IgD-negative memory B cell (primary cell): ENCODE data around the gene IFIT1. TPM values are rescaled to one million over a fixed set of nuclear protein-coding genes. Genes with fewer than 3 reads are reported as not detected.
"Not testable (repeated sequence)": the region's sequence is repeated elsewhere in the genome, so short reads cannot be mapped to it uniquely, and the experiment has no call there.

Experiments
- H3K27ac Mint-ChIP-seq, 3 donors: one replicate each; pipeline ENCODE4 v1.8.0; 2020 to 2022; ENCODE audit warnings: mild to moderate bottlenecking in 3 of 3, mixed read lengths in 3 of 3, moderate library complexity in 1 of 3
- H3K27me3 Mint-ChIP-seq: one replicate; pipeline ENCODE4 v1.8.0; 2021; ENCODE audit warnings: mixed read lengths
- H3K36me3 Mint-ChIP-seq: one replicate; pipeline ENCODE4 v1.8.0; 2020; ENCODE audit warnings: mild to moderate bottlenecking, mixed read lengths
- H3K4me1 Mint-ChIP-seq, 3 donors: one replicate each; pipeline ENCODE4 v1.8.0; 2020 to 2022; ENCODE audit warnings: mixed read lengths in 3 of 3, mild to moderate bottlenecking in 1 of 3
- H3K4me3 Mint-ChIP-seq, 4 donors: one replicate each; pipeline ENCODE4 v1.8.0; 2020 to 2022; ENCODE audit warnings: mild to moderate bottlenecking in 4 of 4, mixed read lengths in 4 of 4, moderate library complexity in 3 of 4
- H3K9me3 Mint-ChIP-seq, 3 donors: one replicate each; pipeline ENCODE4 v1.8.0; 2020 to 2021; ENCODE audit warnings: mixed read lengths in 3 of 3, mild to moderate bottlenecking in 1 of 3
- polyA plus RNA-seq: library from polyadenylated mRNA; unstranded; fragments of 300-500 nt; fragmentation: Illumina TruSeq; gene quantifications from one replicate; pipeline ENCODE4 v1.2.3, GENCODE V29; 2021

IFIT1 gene
- polyA plus RNA-seq, 1 donor from 2014 or later = 8.5 TPM

DNA sequence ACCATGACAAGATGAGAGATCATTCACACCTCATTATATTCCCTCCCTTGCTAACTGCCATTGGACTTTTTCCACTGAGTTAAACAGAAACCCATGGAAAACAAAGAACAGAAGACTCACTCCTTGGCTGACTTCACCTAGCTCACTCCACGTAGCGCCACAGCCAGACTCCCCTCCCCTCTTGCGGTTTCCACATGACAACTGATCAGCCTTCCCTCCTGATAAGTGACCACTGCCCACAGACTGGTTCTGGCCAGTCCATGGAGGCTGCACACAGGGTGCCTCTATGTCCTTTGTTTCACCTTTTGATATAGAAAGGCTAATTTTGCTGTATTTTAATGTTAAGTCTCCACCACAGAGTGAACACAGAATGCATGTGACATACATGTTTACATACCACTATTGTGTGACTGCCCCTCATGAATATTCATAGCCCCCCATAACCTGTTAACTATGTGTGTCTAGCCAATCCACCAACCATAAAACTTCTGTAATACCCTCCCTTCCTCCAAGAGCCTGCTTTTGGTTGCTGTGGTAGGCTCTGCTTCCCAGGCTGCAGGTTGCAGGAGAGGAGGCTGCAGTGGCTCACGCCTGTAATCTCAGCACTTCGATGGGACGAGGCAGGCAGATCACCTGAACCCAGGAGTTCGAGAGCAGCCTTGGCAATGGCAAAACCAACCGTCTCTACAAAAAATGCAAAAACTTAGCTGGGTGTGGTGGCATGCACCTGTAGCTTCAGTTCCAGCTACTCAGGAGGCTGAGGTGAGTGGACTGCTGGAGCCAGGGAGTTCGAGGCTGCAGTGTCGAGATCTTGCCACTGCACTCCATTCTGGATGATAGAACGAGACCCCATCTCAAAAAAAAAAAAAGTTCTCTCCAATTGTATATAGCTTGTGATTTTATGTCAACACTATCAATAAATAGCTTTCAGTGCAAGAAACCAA, 12.0 kb downstream of the IFIT1 start:
- H3K4me3 Mint-ChIP-seq = no peak overlapping the region
- peaks cover 10% of the 10 kb centered on the region for H3K36me3 Mint-ChIP-seq
- H3K27me3 Mint-ChIP-seq = no peaks in the 10 kb centered on the region
- H3K27ac Mint-ChIP-seq = no peak overlapping the region
- H3K4me1 Mint-ChIP-seq = peaks cover 0 to 3% (median 0%) of the 10 kb centered on the region in 3 donors
- H3K9me3 Mint-ChIP-seq = no peaks in the 10 kb centered on the region

- not testable (repeated sequence) for H3K9me3 Mint-ChIP-seq, H3K27me3 Mint-ChIP-seq, H3K4me1 Mint-ChIP-seq, H3K4me3 Mint-ChIP-seq
- Mint-ChIP-seq H3K36me3 (peaks cover 10% of the 10 kb centered on the region), H3K27ac (peak overlapping the region in 1 of 3 donors; percentile 33)
Measured at GRCh38 chr10:89406178-89406577, 13.8 kb downstream of the IFIT1 start.

DNA sequence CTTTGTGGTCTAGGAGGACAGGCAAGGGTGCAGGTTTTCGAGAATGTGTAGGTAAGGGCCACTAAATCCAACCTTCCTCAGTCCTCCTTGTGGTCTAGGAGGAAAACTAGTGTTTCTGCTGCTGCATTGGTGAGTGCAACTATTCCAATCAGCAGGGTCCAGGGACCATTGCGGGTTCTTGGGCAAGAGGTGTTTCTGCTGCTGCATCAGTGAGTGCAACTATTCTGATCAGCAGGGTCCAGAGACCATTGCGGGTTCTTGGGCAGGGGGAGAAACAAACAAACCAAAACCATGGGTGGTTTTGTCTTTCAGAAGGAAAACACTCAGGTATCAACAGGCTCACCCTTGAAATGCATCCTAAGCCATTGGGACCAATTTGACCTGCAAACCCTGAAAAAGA, 15.4 kb downstream of the IFIT1 start:
- H3K9me3 Mint-ChIP-seq, H3K4me1 Mint-ChIP-seq, H3K27me3 Mint-ChIP-seq, H3K27ac Mint-ChIP-seq, H3K4me3 Mint-ChIP-seq: not testable (repeated sequence)
- peaks cover 10% of the 10 kb centered on the region for H3K36me3 Mint-ChIP-seq

- not testable (repeated sequence) for H3K27me3 Mint-ChIP-seq, H3K4me1 Mint-ChIP-seq, H3K9me3 Mint-ChIP-seq, H3K4me3 Mint-ChIP-seq, H3K27ac Mint-ChIP-seq
- H3K36me3 Mint-ChIP-seq = peaks cover 10% of the 10 kb centered on the region
Measured at GRCh38 chr10:89409282-89409681, 16.9 kb downstream of the IFIT1 start.

DNA sequence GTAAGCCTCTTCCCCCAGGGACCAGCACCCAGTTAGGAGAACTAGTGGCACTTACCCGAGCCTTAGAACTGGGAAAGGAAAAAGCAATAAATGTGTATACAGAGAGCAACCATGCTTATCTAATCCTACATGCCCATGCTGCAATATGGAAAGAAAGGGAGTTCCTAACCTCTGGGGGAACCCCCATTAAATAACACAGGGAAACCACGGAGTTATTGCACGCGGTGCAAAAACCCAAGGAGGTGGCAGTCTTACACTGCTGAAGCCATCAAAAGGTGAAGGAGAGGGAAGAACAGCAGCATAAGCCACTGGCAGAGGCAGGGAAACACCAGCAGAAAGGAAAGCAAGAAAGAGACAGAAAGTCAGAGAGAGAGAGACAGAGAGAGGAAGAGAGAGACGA, 18.1 kb downstream of the IFIT1 start:
- H3K27ac Mint-ChIP-seq, H3K27me3 Mint-ChIP-seq, H3K36me3 Mint-ChIP-seq, H3K9me3 Mint-ChIP-seq: not testable (repeated sequence)
- peaks cover 9 to 10% (median 10%) of the 10 kb centered on the region in 3 donors for H3K4me1 Mint-ChIP-seq
- H3K4me3 Mint-ChIP-seq = peak overlapping the region in 2 of 4 donors; percentile 18 to 70

- not testable (repeated sequence) for H3K36me3 Mint-ChIP-seq, H3K27me3 Mint-ChIP-seq, H3K27ac Mint-ChIP-seq, H3K9me3 Mint-ChIP-seq
- Mint-ChIP-seq H3K4me3 (peak overlapping the region in 1 of 4 donors; percentile 70), H3K4me1 (peaks cover 13 to 14% (median 13%) of the 10 kb centered on the region in 3 donors)
Measured at GRCh38 chr10:89411135-89411534, 18.7 kb downstream of the IFIT1 start.

DNA sequence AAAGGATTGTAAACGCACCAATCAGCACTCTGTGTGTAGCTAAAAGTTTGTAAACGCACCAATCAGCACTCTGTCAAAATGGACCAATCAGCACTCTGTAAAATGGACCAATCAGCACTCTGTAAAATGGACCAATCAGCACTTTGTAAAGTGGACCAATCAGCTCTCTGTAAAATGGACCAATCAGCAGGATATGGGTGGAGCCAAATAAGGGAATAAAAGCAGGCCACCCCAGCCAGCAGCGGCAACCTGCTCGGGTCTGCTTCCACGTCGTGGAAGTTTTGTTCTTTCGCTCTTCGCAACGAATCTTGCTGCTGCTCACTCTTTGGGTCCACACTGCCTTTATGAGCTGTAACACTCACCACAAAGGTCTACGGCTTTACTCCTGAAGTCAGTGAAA, 19.9 kb downstream of the IFIT1 start:
- H3K27me3 Mint-ChIP-seq = not testable (repeated sequence)
- Mint-ChIP-seq H3K4me1 (peaks cover 20 to 21% (median 21%) of the 10 kb centered on the region in 3 donors), H3K27ac (peak overlapping the region; percentile 28 to 100 (median 40))

GRCh38 chr10:89413398-89413912, 21.0 kb downstream of the IFIT1 start:
- H3K9me3 Mint-ChIP-seq = peaks cover 0 to 3% (median 2%) of the 10 kb centered on the region in 3 donors
- H3K4me1 Mint-ChIP-seq = peaks cover 25 to 31% (median 31%) of the 10 kb centered on the region in 3 donors
- no peaks in the 10 kb centered on the region for H3K27me3 Mint-ChIP-seq
- peak overlapping the region; percentile 90 to 96 (median 94) for H3K4me3 Mint-ChIP-seq
- peak overlapping the region; percentile 84 to 100 (median 97) for H3K27ac Mint-ChIP-seq
- H3K36me3 Mint-ChIP-seq = peaks cover 2% of the 10 kb centered on the region

More for the DNA sequence above, 19.9 kb downstream of the IFIT1 start:
- H3K4me3 Mint-ChIP-seq = peak overlapping the region in 2 of 4 donors; percentile 28 to 70
- not testable (repeated sequence) for H3K9me3 Mint-ChIP-seq, H3K36me3 Mint-ChIP-seq

DNA sequence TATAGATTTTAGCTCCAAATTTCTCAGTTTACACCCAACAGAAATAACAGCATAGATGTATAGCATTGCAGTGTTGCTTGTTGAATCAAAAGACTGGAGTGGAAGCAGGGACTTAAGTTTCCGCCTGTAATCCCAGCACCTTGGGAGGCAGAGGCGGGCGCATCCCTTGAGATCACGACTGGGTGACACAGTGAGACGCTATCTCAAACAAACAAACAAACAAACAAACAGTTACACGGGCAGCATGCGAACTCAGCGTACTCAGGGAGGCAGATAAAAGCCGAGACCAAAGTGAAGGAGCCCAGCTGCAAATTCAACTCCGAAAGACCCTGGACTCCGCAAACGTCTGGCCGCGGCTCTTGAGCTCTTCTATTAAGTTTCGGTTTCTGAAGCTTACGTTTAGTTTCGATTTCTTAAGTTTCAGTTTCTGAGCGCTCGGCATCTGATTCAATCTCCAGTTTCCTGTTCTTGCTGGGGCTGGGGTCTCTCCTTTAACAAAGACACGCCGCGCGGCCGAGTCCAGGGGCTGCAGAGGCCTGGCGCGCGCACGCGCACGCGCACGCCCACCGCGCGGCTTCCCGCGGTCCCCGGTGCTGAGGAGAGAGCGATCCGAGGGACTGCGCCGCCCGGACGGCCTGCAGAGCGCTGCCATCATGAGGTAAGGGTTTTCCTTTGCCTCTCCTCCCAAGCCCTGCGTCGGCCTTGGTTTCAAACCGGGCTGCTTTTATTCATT, 21.9 kb downstream of the IFIT1 start, which contains the start of gene IFIT5:
Gene IFIT5, plus strand, starts transcription at position 423 of the 733 bp plus-strand sequence. Its CDS starts 231 bp downstream, at position 654.
- H3K27ac Mint-ChIP-seq = peak within 1 kb of the TSS; percentile 90 to 100 (median 97)
- H3K4me3 Mint-ChIP-seq = peak within 1 kb of the TSS; percentile 90 to 96 (median 94)
- H3K27me3 Mint-ChIP-seq = no peaks in the 10 kb centered on the region
- peaks cover 2% of the 10 kb centered on the region for H3K36me3 Mint-ChIP-seq
- H3K9me3 Mint-ChIP-seq = peaks cover 0 to 3% (median 2%) of the 10 kb centered on the region in 3 donors
- H3K4me1 Mint-ChIP-seq = peaks cover 25 to 32% (median 31%) of the 10 kb centered on the region in 3 donors

- H3K27ac Mint-ChIP-seq = peak overlapping the region; percentile 90 to 100 (median 97)
- peaks cover 29 to 36% (median 36%) of the 10 kb centered on the region in 3 donors for H3K4me1 Mint-ChIP-seq
- H3K36me3 Mint-ChIP-seq = peaks cover 2% of the 10 kb centered on the region
- peak overlapping the region; percentile 90 to 96 (median 94) for H3K4me3 Mint-ChIP-seq
- H3K27me3 Mint-ChIP-seq = no peaks in the 10 kb centered on the region
- peaks cover 0 to 3% (median 2%) of the 10 kb centered on the region in 3 donors for H3K9me3 Mint-ChIP-seq
Measured at GRCh38 chr10:89414879-89415821, 22.7 kb downstream of the IFIT1 start.

DNA sequence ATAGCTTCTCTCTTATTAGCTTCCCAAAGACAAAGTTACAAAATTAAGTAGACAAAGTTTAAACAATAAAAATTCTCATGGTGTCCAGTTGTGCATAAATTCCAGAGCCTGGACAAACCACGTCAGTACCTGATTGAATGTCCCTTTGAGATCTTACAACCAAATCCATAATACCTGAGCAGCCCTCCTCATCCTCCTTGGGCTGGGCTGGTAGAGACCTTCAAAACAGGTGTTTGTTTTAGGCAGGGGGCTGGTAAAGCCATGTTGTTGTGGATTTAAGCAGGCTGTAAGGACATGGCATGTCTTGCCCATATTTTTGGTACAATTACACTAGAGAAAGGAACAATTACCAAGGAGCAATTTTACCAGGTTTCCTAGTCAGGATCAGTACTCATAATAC, 24.0 kb downstream of the IFIT1 start:
- H3K27me3 Mint-ChIP-seq = no peaks in the 10 kb centered on the region
- H3K4me1 Mint-ChIP-seq = peaks cover 31 to 45% (median 39%) of the 10 kb centered on the region in 3 donors
- H3K36me3 Mint-ChIP-seq = peaks cover 4% of the 10 kb centered on the region
- peak overlapping the region in 2 of 4 donors; percentile 57 to 93 for H3K4me3 Mint-ChIP-seq
- H3K9me3 Mint-ChIP-seq = peaks cover 0 to 3% (median 2%) of the 10 kb centered on the region in 3 donors
- H3K27ac Mint-ChIP-seq = peak overlapping the region; percentile 63 to 87 (median 86)

DNA sequence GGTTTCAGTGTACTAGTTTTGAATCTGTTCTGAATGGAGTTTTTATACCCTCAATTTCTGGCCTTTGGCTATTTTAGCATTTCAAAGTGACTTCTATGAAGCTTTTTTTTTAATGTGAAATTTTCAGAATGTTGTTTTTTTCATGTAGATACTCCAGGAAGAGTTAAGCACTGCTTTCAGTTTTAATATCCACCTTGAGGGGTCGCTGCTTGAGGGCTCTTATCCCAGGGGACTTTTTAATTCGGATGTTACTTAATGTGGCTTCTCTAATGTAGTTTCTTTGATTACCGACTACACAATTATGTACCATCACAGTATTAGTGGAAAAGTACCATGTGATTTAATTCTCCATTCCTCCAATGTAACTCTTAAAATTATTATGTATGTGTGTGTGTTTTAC, 27.1 kb downstream of the IFIT1 start:
- Mint-ChIP-seq H3K4me3 (peak overlapping the region in 3 of 4 donors; percentile 61 to 84 (median 77)), H3K9me3 (no peaks in the 10 kb centered on the region), H3K36me3 (peaks cover 4% of the 10 kb centered on the region), H3K27me3 (no peaks in the 10 kb centered on the region), H3K4me1 (peaks cover 22 to 41% (median 39%) of the 10 kb centered on the region in 3 donors), H3K27ac (peak overlapping the region in 2 of 3 donors; percentile 39 to 61)

- H3K27ac Mint-ChIP-seq = peak overlapping the region; percentile 2 to 21 (median 11)
- peaks cover 19 to 35% (median 31%) of the 10 kb centered on the region in 3 donors for H3K4me1 Mint-ChIP-seq
- H3K36me3 Mint-ChIP-seq = peaks cover 4% of the 10 kb centered on the region
- H3K27me3 Mint-ChIP-seq = no peaks in the 10 kb centered on the region
- H3K9me3 Mint-ChIP-seq = no peaks in the 10 kb centered on the region
- H3K4me3 Mint-ChIP-seq = no peak overlapping the region
Measured at GRCh38 chr10:89421018-89421476, 28.6 kb downstream of the IFIT1 start.

GRCh38 chr10:89425000-89425399, 32.6 kb downstream of the IFIT1 start:
- Mint-ChIP-seq H3K9me3 (no peaks in the 10 kb centered on the region), H3K4me1 (peaks cover 2 to 12% (median 8%) of the 10 kb centered on the region in 3 donors), H3K36me3 (peaks cover 2% of the 10 kb centered on the region), H3K27me3 (peaks cover 2% of the 10 kb centered on the region), H3K27ac (no peak overlapping the region), H3K4me3 (no peak overlapping the region)
